Effector CD8-positive, alpha-beta T cell (primary cell): ENCODE results near the gene DDI1.

Source experiments
- DNase-seq: peaks from one replicate; lab custom pipeline; 2025; lab: John Stamatoyannopoulos, UW
- total RNA-seq, 4 experiments: gene quantifications; one replicate each; lab custom pipeline; 2026; lab: John Stamatoyannopoulos, UW

DDI1 gene
- 0 to 0.18 (median 0) reads per million in 4 experiments for total RNA-seq

DNA sequence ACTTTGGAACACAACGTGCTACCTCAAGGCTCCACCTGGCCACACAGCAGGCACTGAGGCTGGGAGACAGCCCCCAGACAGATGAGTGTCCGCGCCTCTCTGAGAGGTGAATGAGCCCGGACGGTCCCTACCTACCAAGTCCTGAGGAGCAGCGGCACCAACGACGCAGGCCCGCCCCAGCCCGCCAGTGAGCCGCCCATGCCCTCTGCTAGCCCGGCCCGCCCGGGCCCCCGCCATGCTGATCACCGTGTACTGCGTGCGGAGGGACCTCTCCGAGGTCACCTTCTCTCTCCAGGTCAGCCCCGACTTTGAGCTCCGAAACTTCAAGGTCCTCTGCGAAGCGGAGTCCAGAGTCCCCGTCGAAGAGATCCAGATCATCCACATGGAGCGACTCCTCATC lies at the start of gene DDI1:
Gene DDI1, plus strand, starts transcription at position 53 of the 400 bp plus-strand sequence. Its CDS starts 183 bp downstream, at position 236.
- no peak for DNase-seq

DNA sequence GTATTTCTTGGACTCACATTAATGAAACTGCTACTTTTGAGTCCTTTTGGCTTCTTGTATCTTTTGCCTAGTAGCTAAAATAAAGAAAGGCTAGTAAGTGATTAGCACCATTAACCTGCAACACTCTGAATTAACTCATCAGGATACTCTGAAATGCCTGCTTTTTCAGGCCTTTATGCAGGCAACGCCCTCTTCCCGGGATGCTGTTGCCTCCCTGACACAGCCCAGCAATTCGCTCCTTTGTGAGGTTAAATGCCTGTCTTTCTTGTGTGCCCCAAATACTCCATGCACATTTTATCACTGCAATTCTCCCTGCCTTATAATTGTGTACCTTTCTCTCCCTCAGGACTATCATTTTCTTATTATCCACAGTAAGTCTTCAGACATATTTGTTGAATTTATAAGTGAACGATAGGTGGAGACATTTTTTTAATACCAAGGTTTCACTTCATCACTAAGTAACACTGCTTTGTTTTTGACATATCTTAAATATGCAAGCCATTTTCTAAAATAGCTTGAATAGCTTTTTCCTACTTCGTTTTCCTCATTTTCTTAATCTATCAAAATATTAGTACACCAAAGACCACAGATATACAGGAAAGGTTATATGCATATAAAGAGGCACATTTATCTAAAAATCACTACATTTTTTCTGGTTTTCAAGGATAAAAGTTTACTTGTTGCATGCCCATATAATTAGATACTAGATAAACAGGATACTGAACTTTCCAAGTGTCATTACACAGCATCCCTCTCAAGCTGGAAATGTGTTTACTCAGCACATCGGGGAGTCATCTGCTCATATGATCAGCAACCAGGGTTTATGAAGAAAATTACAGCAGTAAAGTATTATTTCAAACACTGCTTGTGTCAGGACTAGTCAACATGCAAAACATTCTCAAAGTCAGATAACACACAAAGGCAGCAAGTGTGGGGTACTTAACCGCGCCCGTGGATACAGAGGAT lies 48.5 kb upstream of the DDI1 start:
- no peak for DNase-seq

DNA sequence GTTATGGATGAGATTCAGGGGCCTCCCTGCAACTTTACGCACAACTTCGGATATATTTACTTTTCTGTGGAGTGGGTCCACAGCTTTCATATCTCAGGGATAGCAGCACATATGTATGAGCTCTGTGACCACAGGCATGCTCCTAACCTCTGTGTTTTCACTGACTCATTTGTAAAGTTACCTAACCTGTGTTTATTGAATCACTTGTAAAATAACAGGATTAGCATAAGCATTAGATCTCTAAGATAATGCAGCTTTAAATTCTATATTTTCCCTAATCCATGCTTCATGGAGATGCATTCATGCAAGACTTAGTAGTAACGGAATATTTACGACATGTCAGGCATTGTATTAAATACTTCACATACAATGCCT lies 47.9 kb upstream of the DDI1 start:
- DNase-seq: no peak

DNA sequence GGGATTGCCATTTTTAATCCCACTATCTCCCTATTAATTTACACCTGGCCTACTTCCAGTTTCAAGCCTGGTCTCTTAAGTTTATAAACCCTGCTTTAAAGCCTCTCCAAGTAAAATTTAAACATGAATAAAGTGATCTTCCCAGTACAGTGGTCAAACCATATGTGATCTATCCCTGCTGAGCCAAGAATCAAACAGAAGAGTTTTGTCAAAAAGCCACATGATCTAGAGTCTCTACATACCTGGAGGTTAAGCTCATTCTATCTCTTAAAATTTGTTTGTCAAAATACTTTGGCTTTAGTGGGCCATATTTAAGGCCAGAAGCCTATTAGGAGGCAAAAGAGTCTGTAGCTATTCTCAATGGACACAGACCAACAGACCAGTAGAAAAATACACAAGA lies 42.9 kb upstream of the DDI1 start:
- DNase-seq: no peak

DNA sequence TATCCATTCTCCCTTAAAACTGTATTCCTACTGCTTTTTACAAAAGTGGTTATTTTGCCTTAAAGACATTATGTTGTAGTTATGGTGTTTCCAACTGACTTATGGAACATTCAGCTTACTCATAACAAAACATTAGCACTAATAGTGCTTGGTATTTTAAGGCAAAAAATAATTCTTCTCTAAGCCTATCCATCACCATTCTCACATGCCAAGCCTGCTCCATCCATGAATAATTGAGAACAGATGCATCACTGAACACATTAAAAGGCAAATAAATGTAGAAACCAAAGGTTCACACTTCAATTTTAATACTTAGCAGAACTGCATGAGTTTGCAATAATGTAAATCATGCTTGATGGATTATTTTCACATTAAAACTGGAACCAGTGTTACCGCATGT lies 42.3 kb upstream of the DDI1 start:
- DNase-seq: no peak

DNA sequence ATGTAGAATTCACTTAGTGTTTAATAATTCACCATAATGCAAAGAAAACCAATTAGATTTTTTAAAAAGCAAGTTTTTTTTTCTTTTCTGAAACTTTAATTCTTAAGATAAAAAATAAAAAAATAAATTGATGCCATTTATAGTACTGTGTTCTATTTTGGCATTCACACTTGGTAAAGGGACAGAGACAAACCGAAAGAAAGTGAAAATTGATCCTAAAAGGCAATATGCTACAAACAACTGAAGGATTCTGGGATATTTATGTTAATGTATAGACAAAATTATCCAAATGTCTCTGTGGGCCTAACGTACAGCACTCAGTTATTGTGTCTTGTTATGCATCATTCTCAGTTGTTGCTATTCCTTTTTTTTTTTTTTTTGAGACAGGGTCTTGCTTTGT lies 41.9 kb upstream of the DDI1 start:
- no peak for DNase-seq

DNA sequence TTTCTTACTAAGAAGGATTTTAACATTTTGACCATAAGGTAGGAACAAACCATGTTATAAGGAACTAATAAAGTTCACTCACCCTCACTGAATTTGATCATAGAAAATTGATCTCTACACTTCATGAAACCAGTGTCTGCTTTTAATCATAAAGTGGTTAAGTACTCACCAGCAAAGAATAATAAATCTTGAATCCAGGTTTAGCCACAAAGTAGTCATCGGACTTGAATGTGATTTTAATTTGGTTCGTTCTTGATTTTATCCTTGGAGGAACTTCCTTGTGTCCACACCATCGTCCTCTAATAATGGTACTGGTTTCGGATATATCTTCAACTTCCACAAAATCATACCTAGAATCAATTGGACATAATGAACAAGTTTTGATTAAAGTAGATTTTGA lies 40.5 kb upstream of the DDI1 start:
- DNase-seq: no peak

DNA sequence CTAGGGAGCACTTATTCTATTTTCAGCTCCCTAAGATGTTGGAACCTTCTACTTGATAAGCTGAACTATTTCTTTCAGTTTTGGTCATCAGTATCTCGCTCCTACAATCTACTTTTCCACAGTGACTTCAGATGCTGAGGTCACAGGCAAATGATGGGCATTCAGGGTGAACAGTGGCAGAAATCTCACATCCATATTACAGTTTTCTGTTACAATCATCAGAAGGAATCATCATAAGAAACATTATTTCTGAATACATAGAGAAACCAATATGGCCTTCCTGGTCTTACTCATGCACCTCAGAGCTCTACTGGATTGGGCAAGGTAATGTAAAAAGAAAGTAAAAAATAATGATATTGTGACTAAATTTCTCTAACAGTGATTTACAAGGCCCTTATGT lies 39.4 kb upstream of the DDI1 start:
- DNase-seq: no peak

DNA sequence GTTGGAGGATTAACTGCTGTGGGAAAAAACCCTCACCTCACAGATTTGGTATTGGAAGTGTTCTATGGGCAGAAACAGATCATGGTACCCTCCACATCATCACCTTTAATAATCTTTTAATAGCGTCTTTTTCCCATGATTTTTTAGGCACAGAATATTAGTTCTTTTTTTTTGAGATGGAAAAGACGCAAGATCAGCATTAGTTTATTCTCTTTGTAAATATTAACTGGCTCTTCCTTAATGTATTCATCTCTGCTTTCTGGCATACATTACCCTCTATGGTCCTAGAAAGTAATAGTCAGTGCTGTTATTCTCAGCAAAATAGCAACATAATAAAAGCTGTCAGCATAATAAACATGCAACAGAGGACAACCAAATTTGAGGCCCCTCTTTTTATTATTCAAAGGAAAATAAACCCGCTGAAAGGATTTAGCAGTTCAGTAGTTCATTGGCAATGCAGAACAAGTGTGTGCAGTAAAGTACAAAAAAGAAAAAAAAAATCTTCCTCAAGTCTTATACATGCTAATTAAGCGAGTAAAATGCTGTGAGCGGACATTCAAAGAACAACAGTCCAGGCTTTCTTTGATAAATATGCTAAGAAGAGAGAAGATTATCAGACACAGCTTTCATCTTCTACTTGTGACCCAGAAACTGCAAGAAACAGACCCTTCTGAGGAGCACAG lies 37.5 kb upstream of the DDI1 start:
- DNase-seq: no peak

DNA sequence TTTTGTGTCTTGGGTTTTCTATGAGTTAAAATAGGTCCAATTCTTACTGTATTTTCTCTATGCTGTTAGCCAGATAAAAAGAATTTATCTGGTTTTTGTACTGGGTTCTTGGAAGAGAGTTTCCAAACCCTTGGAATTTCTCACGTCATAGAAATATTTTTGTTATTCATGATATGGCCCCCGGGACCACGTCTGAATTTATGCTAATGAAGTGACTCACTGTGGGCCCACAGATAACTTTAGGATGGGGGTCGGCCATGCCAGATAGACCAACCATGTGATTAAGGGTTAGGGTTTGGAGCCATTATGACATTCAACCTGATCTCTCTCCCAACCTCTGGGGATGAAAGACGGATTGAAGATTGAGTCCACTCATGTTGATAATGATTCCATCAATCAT lies 35.6 kb upstream of the DDI1 start:
- DNase-seq: no peak

DNA sequence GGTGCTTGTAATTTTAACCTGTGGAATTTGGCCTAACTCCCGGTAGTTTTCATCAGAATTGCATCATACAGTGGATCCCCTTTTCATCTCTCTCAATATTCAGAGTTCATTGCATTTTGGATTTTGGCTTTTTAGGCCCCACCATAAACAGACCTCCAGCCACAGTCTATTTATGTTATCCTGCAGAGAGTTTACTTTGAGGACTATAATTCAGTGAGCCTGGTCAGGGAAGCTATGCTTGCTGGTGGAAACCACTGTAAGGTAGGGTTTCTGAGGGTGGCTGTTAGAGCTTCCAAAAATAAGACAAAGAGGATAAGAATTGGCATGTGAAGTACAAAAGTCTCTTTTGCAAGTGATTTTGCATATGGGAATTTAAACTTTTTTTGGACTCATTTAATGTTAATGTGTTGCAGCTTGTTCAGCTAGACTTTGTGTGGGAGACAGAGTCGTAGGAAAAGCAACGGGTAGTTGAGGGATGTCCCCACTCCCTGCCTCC lies 34.8 kb upstream of the DDI1 start:
- no peak for DNase-seq

DNA sequence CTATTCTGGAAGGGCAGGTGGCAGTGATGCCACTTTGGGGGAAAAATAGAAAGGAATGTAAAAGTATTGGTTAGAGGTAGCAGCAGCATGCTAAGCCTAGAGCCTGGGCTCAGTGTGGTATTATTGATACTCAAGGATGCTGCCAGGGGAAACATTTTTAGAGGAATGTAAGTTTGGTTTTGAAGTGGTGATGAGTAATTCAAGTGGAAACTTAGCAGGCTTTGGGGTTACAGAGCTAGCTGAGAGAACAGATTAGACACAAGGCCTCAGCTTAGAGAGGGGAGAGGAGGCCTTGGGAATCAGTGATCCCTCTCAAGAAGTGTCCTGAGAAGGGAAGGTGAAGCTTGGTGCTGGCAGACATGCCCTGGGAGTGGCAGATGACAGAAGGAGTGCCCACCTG lies 32.9 kb upstream of the DDI1 start:
- DNase-seq: no peak

DNA sequence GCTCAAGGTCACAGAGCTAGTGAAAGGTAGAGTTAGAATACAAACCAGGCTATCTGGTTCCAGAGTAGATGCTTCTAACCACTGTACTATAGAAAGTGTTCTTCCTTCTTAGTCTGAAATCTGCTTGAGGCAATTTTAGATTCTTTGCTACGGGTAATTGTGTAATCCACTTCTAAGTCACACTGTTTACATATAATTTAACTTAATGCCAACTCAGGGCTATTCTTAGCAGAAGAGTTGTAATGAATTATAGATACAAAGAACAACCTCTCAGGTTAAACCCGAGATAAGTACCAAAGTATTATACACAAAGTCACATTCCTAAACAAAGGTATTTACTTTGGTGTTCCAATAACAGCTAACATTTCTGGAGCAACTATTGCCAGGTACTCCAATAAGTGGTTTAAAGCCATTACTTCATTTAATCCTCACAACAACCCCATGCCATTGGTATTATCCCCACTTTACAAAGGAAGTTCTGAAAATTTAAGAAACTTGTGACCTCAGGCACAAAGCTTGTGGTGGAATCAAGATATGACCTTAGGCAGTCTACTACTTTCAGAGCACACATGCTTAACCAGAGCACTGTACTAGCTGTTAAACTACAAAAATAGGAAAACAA lies 31.1 kb upstream of the DDI1 start:
- DNase-seq: no peak

DNA sequence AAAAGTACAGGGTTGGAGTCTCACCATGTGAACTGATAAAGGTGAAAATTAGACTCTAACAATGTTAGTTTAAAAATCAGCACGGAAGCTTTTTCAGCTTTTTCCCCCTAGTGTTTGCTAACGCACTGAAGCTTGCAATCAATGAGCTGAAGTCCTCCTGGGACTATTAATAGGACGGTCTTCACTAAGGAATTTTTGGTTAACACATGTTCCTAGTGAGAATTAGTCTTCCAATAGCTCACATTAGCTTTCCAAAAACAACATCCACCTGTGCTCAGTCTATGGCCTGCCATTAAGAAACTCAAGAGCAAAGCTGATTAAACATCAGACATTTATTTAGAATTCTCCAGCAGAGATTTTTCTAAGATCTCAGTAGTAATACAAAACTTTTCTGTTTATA lies 26.7 kb upstream of the DDI1 start:
- DNase-seq: no peak

DNA sequence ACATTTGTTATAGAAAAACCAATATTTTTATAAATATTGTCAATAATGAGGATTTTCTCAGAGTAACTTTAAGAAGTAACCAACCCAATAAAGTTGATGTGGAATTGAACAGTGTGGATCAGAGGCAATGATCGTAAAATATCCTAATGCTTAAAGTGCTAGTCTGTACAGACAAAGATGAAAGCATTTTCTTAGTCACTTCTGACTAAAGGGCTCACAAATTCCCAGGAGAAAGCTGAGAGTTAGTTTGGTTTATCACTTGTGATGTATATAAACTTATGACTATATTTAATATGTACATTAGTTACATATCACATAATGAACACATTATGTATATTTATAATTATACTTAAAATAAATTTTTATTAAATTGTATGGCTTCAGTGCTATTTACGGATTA lies 25.4 kb upstream of the DDI1 start:
- DNase-seq: no peak

DNA sequence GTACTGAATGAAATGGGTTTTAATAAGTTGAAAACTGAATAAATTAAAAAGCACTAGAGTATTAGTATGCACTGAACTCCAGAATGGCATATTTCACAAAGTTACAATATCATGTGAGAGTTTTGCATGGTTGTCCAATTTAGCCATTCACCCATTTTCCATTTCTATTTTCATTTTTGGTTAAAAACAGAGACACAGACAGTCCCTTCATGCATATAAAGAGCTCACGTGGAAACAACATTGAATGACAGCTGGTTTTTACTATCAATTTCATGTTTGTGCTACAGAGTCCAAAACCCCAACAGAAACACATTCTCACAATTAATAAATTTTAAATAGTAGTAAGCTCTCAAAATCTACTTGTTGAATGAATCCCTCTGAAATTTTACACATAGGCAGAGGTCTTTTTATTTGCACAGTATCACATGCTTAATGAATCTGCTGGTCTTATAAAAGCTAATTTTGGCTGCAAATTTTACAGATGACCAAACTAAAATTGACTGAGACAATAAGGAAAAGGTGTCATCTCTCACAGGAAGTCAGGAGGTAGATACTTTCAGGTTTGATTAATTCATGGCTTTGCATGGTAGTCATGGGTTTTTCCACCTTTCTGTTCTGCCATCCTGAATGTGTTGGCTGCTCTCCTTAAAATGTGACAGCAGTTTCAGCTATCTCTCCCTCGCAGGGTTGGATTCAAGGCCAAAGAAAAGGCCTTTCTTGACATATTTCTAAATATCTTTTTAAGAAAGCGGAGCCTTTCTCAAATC lies 20.6 kb upstream of the DDI1 start:
- no peak for DNase-seq

DNA sequence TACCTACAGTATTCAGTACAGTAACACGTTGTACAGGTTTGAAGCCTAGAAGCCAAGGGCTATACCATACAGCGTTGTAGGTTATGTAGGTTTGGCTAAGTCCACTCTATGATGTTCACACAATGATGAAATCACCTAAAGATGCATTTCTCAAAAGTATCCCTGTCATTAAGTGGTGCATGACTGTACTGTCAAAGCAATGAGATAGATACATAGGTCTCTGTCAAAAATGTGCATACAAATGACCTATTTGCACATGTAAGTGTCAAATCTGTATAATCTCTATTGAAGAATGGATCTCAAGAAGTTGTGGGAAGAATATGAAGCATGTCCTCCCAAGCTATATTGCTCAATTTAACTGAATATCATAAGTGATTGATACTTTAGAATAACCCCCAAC lies 11.9 kb upstream of the DDI1 start:
- no peak for DNase-seq

DNA sequence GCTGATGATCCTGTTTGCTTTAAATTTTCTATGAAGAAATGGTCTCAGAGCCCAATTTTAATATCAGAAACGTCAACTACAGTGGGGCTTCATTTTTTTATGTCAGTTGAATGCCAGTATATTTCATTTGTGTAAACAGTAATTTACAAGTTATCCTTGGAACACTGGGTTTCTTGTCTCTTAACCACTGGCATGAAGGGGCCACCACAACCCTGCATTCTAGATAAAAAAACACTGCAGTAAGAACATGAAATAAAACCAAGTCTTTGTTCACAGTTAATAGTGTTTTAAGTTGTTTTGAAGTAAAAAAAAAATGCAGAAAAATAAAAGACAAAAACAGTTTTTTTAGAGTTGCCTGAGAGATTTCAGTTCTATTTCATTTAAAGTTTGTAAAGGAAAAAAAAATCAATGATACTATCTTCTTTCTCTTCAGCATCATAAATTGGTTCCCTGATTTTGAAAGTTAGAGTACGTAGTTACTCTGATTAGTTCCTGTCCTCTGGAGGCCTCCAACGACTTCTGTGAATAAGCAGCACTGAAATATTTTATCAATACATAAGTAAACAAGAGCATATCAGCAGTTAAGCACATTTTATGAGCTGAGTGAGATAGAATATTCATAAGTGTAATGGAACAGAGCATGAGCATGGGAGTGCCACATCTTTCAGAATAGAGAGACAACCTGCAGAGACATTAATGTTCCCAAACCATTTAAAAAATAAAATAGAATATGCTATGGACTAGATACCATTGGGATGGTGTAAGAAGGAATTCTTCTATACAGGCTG lies 7.8 kb upstream of the DDI1 start:
- DNase-seq: no peak

DNA sequence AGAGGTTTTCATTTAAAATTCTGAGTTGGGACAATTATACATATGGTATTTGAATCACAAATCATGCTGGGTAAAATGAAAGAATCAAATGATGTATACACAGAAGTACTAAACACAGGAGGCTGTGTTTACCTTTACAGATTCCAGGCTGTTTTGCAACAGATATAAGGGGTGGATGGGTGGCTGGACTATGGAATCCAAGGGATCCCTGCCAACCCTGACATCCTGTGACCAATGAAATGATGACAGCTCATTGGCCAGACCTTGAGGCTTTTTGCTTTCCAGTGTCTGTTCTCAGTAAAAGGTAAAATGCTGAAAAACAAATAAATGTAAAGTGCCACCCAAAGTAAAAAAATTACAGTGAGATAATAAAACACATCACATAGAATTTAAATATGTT lies 3.3 kb upstream of the DDI1 start:
- no peak for DNase-seq

DNA sequence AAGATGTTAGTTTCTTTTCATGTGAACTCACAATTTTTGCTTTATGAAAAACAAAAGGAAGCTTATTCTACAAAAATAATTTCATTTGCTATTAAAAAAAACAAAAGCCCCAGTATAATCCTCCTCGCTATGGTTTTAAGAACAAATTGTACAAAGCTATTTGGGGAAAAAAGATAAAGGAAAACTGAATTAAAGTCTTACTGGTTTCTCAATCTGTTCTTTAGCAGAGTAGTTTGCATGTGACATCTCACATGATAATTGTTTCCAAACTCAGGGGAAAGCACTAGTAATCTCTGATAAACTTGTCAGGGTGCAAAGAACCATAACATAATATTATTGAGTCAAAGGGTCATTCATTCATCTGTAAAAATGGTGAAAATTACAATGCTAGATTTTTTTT lies 2.9 kb upstream of the DDI1 start:
- no peak for DNase-seq

DNA sequence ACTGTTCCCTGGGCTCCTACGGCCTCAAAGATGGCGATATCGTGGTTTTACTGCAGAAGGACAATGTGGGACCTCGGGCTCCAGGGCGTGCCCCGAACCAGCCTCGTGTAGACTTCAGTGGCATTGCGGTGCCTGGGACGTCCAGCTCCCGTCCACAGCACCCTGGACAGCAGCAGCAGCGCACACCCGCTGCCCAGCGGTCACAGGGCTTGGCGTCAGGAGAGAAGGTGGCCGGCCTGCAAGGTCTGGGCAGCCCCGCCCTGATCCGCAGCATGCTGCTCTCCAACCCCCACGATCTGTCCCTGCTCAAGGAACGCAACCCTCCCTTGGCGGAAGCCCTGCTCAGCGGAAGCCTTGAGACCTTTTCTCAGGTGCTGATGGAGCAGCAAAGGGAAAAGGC lies 555 bp downstream of the DDI1 start:
- DNase-seq: no peak
